ENCODE results near the gene AK8.
A peak's percentile ranks its signal among the peaks of the same experiment; 100 is the strongest.

The AK8 gene

GRCh38 chr9:132887181-132888120 lies 9.4 kb upstream of the AK8 start:
- no peak for DNase-seq

DNA sequence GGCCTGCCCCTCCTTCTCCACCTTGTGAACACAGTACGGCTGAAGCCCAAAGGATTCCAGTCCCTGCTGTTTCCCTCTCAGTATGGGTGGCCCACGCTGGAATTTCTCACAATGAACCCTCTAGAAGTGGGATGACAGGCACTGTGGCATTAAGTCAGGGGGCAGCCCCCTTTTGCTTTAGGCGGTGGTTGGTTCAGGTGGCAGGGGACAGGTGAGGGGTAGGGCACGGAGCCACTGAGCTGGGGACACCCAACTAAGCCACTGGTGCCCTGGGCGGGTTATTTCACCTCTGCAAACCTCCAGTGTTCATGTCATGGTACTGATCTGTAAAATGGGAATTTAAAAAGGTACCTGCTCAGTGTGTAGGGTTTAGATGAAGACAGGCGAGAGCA lies 8.2 kb upstream of the AK8 start:
- DNase-seq = no peak

DNA sequence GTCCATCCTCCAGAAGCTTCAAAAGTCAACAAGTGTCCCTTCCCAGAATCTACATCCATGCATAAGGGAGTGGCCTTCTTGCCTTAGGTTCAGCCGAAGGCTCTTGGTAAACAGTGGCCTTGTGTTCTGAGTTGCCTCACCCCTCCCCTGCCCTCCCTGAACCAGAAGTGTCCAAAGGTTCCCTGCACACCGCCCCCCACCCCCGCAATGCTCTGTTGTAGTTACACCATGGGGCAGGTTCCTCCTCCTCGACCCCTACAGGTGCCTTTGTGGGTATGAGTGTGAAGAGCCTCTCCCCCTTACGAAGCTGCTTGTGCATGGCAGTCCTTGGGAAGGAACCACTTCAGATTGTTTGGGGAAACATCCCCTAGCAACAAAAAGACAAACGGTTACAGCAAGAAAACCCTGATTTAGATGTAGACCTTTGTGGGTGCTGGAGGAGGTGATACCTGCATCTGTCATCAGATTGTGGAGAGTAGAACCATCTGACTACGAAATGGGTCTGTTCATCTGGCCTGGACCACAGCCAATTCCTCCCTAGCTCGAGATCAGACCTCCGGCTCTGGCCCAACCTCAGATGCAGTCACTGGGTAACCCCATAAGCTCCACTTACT lies 7.7 kb upstream of the AK8 start:
- no peak for DNase-seq

- DNase-seq = no peak
Measured at GRCh38 chr9:132883349-132884294, 5.5 kb upstream of the AK8 start.

- DNase-seq = no peak
Measured at GRCh38 chr9:132882616-132883015, 4.5 kb upstream of the AK8 start.

DNA sequence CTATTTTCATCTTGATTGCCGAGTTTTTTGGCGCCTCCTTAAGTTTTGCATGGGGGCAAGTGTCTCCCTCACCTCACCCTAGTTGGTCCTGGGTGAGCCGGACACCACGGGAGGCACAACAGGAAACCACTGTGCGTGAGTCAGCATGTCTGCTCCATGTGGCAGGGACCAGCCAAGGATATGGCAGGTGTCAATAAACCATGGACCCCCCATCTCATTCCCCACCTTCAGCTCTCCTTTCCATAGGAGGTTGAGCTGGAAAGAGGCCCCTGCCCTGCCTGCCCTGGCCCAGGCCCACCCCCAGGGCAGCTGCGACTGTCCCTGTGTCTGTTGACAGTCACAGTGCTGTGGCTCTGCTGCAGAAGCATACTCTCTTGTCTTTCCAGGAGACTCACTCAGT lies 3.7 kb upstream of the AK8 start:
- no peak for DNase-seq

DNA sequence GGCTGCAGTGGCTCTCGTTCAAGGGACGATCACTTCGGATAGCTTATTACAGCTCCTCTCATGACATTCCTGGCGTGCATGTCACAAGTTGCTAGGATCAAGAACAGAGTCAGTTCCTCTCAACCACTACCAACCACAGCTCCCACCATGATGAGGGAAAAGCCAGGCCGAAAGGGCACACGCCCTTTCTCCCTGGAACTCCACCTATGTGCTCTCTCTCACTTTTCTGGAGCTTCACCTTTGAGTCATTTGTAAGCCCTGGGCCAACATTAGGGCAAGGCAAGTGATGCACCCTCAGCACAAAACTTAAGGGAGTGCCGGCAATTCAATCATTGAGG lies 2.2 kb upstream of the AK8 start:
- DNase-seq = no peak

DNA sequence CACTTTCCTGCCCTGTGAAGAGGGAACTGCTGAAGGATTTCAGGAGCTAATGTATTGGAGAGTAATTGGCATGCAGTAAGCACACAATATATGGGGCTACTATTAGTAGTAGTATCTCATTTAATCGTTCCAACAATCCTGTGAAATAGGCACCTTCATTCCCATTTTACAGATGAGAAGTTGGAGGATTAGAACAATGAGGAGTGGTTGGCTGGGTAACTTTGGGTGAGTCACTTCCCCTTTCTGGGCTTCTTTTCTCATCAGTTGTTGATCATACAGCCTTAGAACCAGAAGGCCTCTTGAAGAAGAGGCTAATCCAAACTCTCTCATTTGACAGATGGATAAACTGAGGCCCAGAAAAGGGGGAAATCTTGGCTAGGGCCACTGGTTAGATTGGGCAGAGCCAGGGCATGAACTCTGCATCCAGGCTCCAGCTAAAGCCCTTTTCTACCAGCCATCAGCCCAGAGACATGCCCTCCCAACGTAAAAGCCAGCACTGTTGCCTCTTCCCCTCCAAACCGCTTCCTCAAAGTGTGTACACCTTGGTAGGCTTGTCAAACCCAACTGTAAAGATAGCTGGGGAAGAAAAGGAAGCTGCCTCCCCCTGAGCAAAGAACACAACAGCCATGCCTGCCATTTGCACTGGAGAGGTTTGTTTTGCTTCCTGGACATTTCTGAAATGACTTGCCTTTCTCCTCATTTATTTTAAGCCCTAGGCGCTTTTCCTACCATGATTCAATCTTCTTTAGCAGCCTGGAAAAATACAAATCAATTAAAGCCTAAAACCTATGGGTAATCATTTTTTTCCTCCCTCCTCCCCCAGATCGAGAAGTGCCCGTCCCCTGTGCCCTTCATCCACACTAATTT lies 1.6 kb upstream of the AK8 start:
- DNase-seq = no peak

DNA sequence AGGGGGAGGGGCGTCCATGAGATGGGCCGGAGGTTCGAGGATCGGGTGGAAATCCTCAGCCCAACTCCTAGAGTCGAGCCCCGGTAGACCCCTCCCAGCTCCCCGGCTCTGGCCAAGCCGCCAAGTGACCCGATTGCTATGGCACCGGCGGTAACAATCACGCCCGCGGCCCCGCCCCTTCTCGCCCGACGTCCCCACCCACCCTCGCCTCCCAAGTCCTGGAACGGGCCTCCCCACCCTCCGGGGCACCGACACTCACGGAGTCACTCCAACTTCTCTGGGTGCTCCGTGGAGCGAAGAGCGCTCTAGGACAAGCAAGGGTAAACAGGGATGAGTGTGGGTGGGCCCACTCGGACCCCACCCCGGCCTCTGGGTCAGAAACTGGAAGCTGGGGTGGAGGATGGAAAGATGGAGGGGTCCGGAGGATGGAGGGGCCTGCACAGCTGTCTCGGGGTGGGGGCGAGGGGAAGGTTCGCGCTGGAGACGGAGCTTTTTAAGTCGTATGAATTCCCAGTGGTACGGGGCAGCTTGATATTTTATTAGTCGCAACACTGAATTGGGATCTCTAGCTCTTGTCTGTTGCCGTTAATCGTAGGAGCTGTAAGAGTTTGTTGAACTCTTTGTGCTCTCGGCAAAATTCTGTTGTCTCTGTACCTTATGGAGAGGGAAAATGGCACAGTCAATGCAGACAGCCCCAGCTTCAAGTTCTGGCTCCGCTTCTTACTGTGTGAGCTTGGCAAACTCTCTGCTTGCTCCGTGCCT lies 792 bp upstream of the AK8 start, which contains the start of gene SPACA9:
TSS of gene SPACA9 (plus strand) at position 204 of the 762 bp plus-strand sequence. CDS start 5,050 bp downstream, outside the sequence.
- peak; percentile 38 for DNase-seq

DNA sequence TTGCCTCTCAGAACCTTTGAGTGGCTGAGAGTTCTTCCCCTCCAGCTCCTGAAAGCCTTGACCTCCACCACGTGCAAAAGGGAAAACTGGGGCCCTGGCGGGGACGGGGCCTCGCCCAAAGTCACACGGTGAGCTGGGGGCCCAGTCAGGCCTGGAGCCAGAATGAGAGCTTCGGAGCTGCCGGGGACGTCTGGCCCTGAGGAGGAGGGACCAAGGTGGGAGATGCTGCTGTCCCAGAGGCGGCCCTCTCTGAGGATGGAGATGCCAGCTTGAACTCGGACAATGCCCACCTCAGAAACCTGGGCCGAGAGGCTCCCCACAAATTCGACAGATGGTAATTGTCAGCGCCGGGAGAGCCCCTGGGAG lies 643 bp downstream of the AK8 start:
- no peak for DNase-seq

- DNase-seq = no peak
Measured at GRCh38 chr9:132876849-132877248, 1.2 kb downstream of the AK8 start.

- DNase-seq = no peak
Measured at GRCh38 chr9:132875159-132875558, 2.9 kb downstream of the AK8 start.

DNA sequence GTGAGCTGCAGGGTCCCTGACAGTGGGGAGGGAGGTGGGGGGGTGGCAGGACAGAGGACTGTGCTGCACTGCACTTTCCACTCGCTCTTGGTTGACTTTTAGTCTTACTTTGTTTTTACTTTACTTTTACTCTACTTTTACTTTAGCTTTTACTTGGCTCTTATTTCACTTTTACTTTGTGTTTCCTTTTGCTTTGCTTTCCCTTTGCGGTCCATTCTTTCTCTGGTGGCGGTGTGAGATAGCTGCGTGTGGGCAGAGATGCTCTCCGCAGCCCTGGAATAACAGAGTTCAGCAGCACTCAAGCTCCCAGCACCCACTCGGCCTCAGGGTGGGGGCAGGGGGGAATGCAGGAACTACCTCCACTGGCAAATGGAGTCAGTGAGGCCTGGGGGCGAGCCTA lies 4.7 kb downstream of the AK8 start:
- no peak for DNase-seq

GRCh38 chr9:132869266-132869665 lies 8.8 kb downstream of the AK8 start:
- no peak for DNase-seq

DNA sequence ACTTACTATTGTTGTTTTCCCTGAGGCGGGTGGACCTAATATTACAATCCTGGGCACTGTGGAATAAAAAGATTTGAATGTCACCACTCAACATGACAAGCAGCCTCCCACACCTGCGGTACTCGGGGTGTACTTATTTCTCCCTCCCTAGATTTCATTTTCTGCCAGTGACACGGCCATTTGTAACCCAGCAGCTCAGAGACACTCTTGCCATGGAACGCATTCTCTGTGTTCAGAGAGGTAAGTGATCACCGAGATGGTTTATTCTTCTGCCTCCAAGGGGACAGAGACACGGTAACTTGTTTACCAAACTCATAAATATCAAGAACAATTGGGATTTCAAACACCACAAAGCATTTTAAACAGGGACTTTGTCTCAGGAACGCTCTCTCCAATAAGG lies 11.2 kb downstream of the AK8 start:
- DNase-seq = no peak

DNA sequence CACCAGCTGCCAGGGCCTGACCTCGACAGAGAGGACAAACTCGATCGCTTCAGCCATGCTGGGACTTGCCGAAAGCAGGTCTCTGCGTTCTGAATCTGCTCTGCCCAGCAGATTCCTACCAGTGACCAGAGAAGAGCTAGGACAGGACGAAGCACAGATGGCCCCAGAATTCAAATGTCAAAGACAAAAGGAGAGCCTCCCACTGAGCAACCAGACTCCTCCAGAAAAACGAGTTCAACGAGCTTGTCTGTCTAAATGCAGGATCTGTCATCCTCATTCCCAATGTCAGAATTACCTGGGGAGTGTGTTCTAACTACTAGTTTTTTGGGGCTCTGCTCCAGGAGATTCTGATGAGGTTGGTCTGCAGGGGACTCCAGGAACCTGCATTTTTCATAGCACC lies 13.4 kb downstream of the AK8 start:
- no peak for DNase-seq

- no peak for DNase-seq
Measured at GRCh38 chr9:132864277-132864676, 13.8 kb downstream of the AK8 start.

GRCh38 chr9:132863096-132863495 lies 15.0 kb downstream of the AK8 start:
- DNase-seq = no peak

DNA sequence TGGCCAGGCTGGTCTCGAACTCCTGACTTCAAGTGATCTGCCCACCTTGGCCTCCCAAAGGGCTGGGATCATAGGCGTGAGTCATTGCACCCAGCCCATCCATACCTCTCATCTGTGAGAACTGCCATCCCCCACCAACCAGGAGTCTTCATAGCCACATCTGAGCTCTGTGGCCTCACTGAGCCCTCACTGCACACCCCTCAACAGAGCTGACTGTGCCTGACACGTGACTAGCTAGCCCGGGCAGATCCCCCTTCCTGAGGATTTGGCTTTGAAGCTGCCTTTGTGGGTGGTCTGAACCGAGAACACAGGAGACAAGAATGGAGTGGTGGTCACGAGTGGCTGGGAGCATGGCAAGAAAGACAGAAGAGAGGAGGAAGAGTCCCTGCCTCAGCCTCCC lies 15.6 kb downstream of the AK8 start:
- DNase-seq = no peak

GRCh38 chr9:132861666-132862065 lies 16.4 kb downstream of the AK8 start:
- DNase-seq = no peak

- no peak for DNase-seq
Measured at GRCh38 chr9:132858751-132859150, 19.3 kb downstream of the AK8 start.

Measured in CD4-positive, alpha-beta T cell treated with Interleukin-17A for 1 hour (primary cell).